CD4-positive, alpha-beta T cell treated with Interleukin-21 for 1 hour (primary cell): ENCODE data around the gene ARHGEF38.
"Not testable (repeated sequence)": the region's sequence is repeated elsewhere in the genome, so short reads cannot be mapped to it uniquely, and the experiment has no call there.

Experiments
- DNase-seq: peaks from one replicate; pipeline ENCODE4 v3.0.0-alpha.2; 2020

The ARHGEF38 gene

DNA sequence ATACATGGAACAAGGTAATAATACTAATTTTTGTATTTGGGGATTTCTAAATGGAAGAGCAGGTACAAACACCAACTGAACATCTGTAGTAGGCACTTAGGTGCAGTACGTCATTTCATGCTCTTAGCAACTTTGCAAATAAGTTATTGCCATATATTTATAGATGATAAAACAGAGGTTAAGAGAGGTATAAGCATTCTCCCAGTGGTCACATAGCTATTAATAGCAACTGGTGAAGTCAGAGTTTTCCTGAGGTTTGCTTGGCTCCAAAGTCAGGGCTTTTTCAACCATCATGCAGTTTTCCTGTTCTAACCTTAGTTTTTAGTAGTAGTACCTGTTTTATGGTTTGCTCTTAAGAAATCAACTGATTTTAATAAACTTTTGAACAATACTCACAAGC is 10.9 kb downstream of the ARHGEF38 start:
- no peak for DNase-seq

DNA sequence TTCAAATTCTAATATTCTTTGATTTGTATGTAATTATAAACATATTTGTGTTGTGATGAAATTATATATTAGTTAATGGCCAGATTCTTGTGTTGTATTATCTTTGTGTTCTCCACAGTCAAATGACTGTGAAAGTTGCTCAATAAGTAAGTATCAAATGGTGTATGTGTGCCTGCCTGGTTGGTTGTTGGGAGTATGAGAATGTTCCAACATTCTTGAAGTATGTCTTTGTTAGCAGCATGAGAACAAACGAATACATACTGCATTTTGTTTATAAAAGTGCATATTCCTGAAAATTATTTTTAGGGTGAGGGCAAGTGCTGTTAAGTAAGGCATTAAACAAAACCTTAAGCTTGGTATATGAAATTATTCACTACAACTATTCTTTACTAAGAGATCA is 16.2 kb downstream of the ARHGEF38 start:
- DNase-seq, result no peak

DNA sequence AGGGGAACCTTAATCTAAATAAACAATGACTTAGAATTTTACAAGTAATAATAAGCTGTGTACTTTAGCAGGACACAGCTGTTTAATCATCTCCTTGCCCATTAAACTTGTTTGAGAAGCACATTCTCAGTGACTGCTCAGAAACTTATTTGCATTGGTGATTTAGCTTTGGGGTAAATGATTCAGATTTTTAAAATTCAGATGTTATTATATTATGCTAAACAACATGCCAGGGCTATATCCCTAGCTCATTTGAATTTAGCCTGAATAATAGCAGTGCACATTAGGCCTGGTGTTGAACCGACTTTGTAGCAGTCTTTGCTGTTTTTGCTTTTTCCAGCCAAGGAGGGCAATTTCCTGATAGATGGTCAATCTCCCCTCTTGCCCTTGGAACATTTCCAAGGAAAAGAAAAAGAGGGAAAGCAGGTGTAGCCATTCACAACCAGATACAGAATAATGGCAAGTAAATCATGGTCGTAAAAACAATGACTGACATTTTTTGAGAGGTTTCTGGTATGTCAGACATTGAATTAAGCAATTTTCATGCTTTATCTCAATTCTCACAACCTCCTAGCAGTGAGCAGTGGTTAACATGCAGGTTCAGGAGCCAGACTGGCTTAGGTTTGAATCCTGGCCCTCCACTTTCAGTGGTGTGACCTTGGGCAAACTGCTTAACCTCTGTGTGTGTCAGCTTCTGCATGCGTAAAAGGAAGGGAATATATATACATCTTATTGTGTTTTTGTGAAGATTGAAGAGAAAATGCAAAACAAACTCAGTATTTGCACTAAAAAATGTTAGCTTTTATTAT is 16.8 kb downstream of the ARHGEF38 start:
- no peak for DNase-seq

DNA sequence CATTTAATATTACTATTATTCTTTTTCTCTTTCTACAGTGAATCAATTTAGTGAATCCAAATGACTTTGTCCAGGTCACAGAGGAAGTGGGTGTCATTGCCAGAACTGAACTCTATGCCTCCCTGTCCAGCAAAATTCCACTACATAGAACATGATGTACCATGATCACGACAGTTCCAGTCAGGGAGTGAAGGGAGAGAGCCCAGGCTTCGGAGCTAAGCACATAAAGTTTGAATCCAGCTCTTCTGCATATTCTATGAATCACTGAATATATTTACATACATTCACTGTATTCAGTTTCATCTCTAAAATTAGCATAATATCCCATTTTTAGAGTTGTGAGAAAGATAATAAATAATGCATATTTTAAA is 17.4 kb downstream of the ARHGEF38 start:
- no peak for DNase-seq

DNA sequence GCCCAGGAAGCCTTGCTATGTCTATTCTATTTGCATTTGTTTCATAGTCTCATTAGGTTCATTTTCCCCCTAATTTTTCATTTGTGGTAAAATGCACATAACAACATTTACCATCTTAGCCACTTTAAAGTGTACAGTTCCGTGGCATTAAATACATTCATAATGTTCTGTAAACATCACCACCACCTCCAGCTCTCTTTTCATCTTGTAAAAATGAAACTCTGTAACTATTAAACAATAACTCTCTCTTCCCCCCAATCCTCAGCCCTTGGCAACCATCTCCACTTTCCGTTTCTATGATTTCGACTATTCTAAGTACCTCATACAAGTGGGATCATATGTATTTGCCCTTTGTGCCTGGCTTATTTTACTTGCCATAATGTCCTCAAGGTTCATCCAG is 19.9 kb downstream of the ARHGEF38 start:
- no peak for DNase-seq

DNA sequence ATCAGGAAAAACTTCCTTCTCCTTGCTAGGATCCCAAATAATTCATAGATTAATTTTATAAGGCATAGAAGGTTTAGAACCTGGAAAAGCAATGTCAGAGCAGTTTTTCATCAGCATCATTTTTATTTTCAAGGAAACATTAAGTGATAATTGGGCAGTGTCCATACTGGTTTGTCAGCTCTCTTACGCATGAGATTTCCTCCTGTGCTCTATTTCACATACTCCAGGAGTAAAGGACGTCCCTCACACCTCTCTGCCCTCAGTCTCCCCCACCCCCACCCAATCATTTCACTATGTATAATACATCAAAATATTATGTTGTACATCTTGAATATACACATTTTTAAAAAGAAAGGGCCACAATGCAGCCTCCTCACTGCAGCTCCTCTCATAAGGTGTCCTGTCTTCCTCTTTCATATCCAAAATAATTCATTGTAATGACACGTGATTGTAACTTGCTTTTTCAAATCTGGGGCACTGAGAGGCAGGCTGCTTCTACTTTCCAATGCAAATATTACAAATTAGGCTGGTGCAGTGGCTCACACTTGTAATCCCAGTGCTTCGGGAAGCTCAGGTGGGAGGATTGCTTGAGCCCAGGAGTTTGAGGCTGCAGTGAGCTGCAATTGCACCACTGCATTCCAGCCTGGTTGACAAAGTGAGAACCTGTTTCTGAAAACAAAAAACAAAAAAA is 34.4 kb downstream of the ARHGEF38 start:
- no peak for DNase-seq

DNA sequence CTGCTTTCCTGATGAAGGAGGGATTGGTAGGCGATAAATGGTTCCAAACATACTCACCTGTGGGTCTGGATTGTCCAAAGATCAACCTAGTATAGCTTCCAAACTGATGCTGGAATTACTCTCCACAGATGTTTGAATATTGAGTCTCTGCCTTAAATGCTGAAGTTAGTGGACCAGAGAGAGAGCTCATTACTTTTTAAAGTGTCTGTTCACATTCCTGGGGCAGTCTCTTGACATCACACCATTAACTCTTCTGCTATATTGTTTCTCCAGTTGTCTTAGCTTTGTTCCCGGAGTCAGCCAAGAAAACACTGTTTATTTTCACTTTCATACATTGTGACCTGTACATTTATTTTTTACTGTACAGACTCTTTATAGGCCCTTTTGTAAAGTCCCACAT is 35.4 kb downstream of the ARHGEF38 start:
- DNase-seq, result no peak

DNA sequence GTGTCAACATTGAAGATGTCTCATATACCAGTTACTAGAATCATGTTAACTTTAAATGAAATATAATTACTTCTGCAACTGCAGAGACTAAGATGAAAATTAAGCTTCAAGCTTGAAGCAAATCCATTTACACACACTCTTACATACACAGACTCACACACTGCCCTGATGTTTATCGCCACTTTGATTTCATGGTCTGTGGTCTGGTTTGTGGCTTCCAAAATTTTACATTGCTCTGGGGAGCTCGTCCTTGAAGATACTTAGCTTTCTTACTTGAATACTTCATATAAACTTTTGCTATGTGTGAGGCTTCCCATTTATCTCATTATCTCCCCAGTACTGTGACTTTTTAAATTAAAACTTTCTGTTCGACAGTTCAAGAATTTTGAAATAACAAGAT is 35.8 kb downstream of the ARHGEF38 start:
- no peak for DNase-seq

DNA sequence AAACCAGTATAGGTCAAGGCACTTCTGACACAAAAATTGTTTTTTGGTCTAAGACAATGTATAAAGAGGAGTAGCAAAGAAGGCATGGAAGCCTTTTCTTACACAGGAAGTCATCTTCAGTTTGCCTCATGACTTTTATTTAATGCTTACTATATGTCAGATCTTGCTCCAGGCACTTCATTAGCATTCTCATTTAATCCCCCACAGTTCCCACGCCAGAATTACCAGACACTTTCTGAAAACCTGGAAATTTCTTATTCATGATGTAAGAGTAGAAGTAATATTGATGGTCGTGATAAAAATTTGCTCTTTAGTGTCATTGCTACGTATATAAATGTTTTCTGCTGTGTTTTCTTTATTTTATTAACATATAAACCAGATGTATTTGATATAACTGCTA is 39.2 kb downstream of the ARHGEF38 start:
- DNase-seq, result no peak

DNA sequence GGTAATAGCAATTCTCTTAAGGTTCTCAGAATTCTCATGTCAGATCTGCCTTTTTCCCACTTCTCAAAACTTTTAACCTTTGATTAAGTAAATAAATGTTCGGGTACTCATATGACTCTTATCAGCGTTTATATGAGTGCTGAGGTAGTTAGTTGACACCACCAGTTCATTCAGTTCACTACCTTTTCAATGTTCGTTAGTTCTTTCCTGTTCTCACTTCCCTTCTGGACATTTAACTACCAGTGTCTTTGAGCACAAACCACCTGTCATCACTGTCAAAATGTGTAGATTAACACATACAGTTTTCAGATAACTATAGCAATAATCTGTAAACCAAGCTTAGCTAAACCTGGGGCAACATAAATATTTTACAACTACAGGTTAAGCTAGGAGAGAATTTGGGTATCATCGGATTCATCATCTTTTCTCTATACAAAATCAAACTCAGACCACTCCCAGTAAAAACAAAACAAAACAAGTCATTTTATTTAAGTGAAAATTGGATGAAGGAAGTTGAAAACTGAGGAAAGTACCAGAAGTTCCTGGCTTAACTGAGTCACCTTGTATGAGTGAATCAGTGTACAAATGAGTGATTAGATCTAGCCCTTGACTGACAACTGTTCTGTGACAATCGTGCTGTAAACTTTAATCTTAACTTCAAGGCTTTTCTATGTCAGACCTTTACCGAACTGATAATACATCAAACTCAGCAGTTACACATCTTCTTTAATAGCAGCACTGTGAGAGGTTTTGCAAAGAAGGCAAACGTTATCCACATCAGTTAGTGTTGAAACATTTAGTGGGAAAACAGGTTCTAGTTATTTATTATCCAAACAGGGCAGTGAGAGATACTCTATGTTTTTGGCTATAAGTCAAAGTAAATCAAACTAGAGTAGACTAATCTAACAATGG is 41.9 kb downstream of the ARHGEF38 start:
- no peak for DNase-seq

DNA sequence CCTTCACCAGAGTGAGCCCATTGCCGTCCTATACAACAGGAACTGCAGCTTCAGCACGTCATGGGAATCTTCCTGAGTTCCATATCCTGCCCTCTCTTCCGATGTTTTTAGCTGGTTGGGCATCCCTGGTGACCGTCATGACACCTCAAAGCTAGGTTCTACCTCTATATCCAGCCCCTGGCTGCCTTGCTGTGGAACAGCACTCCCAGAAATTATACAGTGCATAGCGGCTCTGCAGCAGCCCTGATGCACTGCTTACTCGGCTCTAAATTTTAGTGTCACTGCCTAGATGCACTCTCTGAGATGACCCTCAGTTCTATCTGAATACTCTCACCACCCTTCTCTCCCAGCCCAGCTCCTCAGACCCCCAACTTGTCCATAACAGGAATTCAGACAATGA is 44.3 kb downstream of the ARHGEF38 start:
- no peak for DNase-seq

DNA sequence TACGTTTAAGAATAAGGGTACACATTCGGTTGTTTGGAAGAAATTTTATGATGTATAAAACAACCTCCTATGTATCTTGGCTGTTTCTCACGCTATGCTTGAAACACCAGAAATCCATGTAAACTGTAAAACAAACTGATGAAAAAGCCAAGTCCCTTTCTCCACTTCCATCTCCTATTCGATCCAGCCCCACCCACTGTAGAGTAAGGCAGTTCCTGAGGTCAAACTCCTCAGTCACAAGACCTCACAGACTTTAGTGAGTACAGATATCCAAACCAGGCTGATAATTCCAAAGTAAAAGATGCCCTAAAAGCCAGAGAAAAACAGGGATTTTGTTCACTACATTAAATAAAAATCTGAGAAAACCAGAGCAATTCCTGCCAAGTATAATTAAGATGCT is 45.6 kb downstream of the ARHGEF38 start:
- no peak for DNase-seq

DNA sequence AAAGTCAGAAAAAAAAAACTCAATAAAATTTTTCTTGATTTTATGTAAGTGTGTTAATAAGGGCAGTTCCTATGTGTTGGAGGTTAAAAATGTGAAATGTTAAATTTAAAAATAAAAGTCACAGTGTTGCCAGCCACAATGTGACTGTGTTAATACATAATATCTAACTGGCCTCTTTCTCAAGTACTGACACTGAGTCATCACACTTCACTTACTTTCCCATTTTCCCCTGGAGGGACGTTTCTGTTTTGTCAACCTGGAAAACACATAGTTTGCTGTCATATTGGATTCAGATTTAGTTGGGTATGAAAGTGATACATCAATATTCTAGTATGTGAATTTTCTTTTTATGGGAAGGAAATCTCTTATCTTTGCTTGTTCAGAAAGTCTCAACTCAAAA is 46.4 kb downstream of the ARHGEF38 start:
- no peak for DNase-seq

DNA sequence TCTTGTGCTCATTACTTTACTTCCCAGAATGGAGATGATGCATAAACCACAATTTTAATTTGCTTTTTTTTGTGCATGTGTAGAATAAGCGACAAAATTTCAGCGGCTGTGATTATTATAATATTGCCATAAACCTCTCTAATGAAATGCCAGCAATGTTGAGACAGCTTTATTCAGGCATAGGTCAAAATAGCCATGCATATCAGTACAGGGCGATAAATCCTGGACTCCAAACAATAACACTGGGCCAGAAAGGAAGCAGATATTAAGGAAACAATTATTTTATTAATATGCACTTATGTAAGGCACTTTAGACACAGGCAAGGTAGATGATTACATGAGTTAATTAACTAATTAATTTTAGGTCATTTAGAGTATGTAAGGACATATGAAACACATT is 47.1 kb downstream of the ARHGEF38 start:
- DNase-seq, result no peak

DNA sequence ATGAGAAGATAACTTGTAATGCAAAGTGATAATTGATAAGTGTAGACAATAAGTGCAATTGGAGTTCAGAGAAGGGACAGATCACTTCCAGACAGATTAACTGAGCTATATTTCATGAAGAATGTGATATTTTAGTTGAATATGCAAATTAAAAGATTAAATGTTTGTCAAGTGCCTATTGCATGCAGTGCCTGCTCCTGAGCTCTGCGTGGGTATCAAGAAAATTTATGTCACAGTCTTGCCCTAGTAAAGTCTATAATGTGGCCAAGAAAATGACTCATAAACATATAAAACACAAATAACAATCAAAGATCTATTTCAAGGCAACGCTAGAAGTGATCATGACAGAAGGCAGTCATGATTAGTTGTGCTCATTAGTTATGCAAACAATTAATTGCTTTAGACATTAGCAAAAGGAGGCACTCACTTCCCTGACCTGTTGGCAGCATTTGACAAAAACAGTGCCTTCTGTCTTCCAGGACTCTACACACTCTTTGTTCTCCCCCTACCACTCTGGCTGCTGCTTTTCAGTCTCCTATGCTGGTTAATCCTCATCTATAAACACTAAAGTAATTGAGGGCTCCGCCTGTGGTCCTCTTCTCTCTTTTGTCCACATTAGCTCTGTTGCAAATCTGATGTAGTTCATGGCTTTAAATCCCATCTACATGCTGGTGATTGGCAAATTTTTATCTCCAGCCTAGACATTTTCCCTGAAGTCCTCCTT is 47.7 kb downstream of the ARHGEF38 start:
- DNase-seq, result no peak

DNA sequence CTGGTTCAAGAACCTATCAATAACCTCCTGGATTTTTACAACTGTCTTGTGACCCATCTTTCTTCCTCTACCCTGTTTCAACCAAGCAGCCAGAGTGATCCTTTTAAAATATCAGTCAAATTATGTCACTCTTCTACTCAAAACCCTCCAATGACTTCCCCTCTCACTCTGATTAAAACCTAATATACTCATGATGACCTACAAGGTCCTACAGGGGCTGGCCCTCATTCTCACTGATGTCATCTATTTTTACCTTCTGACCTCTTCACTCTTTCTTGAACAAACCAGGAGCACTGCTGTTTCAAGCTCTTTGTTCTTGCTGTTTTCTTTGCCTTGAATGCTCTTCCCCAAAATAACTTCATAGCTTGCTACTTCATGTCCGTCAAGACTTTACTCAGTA is 48.5 kb downstream of the ARHGEF38 start:
- DNase-seq, result no peak

DNA sequence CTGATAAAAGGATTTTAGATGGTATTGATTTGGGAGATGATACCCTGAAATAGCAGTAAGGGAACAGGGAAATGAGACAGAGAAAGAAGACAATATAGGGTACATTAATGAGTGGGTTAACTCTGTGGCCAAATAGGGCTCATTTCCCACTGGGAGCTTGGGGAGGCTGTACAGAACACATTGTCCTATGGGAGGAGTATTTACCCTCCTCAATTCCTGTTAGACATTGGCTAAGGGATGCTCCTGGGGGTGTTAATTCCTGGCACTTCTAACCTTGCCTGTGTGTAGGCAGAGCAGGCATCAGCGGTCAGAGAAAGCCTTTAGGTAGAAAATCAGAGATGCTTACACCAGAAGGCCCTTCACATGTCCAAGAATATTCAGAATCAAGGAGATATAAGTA is 49.0 kb downstream of the ARHGEF38 start:
- no peak for DNase-seq

DNA sequence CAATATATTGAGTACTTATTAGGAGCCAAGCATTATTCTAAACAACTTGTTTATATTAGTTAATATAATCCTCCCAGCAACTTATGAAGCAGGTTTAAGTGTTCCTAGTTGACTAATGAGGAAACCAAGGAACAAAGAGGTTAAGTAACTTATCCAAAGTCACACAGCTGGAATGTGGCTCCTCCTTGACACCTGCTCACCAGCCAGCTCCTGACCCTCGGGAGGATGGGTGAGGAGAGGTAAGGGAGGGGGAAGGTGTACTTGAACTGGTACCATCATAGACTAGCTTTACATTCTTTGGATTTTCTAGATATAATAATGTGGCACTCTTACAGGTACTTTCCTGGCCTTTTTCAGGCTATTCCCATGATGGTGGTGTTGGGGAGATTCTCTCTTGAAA is 50.7 kb downstream of the ARHGEF38 start:
- DNase-seq, result no peak

DNA sequence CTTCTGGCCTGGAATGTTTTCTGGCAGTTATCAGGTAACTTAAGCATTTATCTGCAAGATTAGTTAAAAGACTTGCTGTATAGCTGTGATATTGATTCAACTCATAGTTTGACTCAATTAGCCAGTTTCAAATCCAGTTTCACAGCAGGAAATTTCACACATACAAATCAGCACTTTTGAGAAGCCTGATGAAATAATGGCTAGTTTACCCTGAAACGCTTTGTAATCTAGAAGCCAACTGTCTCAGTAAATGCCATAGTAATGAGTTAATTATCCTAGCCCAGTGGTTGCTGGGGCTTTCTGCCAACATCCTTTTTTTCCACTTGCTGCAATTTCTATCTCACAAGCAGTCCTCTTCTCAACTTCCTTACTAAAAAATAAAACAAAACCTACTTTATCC is 53.1 kb downstream of the ARHGEF38 start:
- no peak for DNase-seq

DNA sequence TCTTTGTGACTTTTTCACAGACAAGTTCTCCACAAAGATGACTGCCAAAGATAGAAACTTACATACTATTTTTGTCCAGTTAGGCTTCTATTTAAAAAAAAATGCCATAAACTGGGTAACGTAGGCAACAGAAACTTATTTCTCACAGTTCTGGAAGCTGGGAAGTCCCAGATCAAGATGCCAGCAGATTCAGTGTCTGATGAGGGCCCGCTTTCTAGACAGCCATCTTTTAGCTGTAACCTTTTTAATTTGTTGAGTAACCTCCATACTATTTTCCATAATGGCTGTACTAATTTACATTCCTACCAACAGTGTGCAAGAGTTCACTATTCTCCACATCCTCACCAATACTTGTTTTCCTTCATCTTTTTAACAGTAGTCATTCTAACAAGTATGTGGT is 55.5 kb downstream of the ARHGEF38 start:
- DNase-seq, result no peak

DNA sequence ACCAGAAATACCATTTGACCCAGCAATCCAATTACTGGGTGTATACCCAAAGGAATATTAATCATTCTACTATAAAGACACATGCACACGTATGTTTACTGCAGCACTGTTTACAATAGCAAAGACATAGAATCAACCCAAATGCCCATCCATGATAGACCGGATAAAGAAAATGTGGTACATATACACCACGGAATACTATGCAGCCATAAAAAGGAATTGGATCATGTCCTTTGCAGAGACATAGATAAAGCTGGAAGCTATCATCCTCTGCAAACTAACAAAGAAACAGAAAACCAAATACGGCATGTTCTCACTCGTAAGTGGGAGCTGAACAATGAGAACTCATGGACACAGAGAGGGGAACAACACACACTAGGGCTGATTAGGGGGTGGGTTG is 57.4 kb downstream of the ARHGEF38 start:
- not testable (repeated sequence) for DNase-seq

DNA sequence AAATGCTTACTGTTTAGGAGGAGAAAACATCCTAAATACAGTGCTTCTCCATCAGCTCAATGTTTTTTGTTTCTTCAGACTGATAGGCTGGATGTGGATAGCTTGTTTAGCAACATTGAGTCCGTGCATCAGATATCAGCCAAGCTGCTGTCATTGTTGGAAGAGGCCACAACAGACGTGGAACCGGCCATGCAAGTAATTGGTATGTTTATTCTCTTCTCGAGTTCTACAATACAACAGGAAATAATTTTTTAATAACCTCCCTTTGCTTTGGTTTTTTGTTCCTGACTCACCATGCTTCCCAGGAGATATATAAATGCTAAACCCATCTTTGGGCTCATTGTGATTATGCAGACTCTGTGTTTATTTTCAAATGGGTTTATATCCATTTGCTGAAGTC is 60.9 kb downstream of the ARHGEF38 start:
- DNase-seq, result no peak
